ENCODE results near the gene FNBP1L.
"Not testable (repeated sequence)": the region's sequence is repeated elsewhere in the genome, so short reads cannot be mapped to it uniquely, and the experiment has no call there.

The FNBP1L gene

GRCh38 chr1:93532780-93533378 lies 85.0 kb downstream of the FNBP1L start:
- DNase-seq (ENCODE audit: low read depth in 2 of 2): no peak

GRCh38 chr1:93533677-93534076 lies 85.8 kb downstream of the FNBP1L start:
- no peak for DNase-seq (ENCODE audit: low read depth in 2 of 2)

- no peak for DNase-seq (ENCODE audit: low read depth in 2 of 2)
These were observed 89.5 kb downstream of the FNBP1L start for GRCh38 chr1:93537396-93537795.

- no peak for DNase-seq (ENCODE audit: low read depth in 2 of 2)
These were observed 90.0 kb downstream of the FNBP1L start for GRCh38 chr1:93537924-93538323.

- DNase-seq (ENCODE audit: low read depth in 2 of 2): no peak
These were observed 93.1 kb downstream of the FNBP1L start for GRCh38 chr1:93541045-93541444.

- no peak for DNase-seq (ENCODE audit: low read depth in 2 of 2)
These were observed 94.5 kb downstream of the FNBP1L start for GRCh38 chr1:93542398-93542797.

- no peak for DNase-seq (ENCODE audit: low read depth in 2 of 2)
These were observed 98.4 kb downstream of the FNBP1L start for GRCh38 chr1:93546162-93546863.

GRCh38 chr1:93549131-93549530 lies 101.2 kb downstream of the FNBP1L start:
- no peak for DNase-seq (ENCODE audit: low read depth in 2 of 2)

- no peak for DNase-seq (ENCODE audit: low read depth in 2 of 2)
These were observed 101.9 kb downstream of the FNBP1L start for GRCh38 chr1:93549811-93550210.

- no peak for DNase-seq (ENCODE audit: low read depth in 2 of 2)
These were observed 105.0 kb downstream of the FNBP1L start for GRCh38 chr1:93552741-93553455.

- DNase-seq (ENCODE audit: low read depth in 2 of 2): not testable (repeated sequence)
These were observed 106.1 kb downstream of the FNBP1L start for GRCh38 chr1:93553886-93554490.

- no peak for DNase-seq (ENCODE audit: low read depth in 2 of 2)
These were observed 107.3 kb downstream of the FNBP1L start for GRCh38 chr1:93554883-93555872.

GRCh38 chr1:93556291-93556690 lies 108.4 kb downstream of the FNBP1L start:
- no peak for DNase-seq (ENCODE audit: low read depth in 2 of 2)

- no peak for DNase-seq (ENCODE audit: low read depth in 2 of 2)
These were observed 111.1 kb downstream of the FNBP1L start for GRCh38 chr1:93559045-93559444.

- DNase-seq (ENCODE audit: low read depth in 2 of 2): no peak
These were observed 111.8 kb downstream of the FNBP1L start for GRCh38 chr1:93559695-93560094.

- no peak for DNase-seq (ENCODE audit: low read depth in 2 of 2)
These were observed 117.7 kb downstream of the FNBP1L start for GRCh38 chr1:93565496-93566206.

GRCh38 chr1:93566227-93566626 lies 118.3 kb downstream of the FNBP1L start:
- DNase-seq (ENCODE audit: low read depth in 2 of 2): no peak

- DNase-seq (ENCODE audit: low read depth in 2 of 2): no peak
These were observed 119.5 kb downstream of the FNBP1L start for GRCh38 chr1:93567255-93567918.

GRCh38 chr1:93569489-93569888 lies 121.6 kb downstream of the FNBP1L start:
- no peak for DNase-seq (ENCODE audit: low read depth in 2 of 2)
